ENCODE data around the gene BICDL1. TPM values are rescaled to one million over a fixed set of nuclear protein-coding genes. Genes with fewer than 3 reads are reported as not detected.

BICDL1 gene
- total RNA-seq, 1 experiment from 2014 or later = 22.2 TPM

DNA sequence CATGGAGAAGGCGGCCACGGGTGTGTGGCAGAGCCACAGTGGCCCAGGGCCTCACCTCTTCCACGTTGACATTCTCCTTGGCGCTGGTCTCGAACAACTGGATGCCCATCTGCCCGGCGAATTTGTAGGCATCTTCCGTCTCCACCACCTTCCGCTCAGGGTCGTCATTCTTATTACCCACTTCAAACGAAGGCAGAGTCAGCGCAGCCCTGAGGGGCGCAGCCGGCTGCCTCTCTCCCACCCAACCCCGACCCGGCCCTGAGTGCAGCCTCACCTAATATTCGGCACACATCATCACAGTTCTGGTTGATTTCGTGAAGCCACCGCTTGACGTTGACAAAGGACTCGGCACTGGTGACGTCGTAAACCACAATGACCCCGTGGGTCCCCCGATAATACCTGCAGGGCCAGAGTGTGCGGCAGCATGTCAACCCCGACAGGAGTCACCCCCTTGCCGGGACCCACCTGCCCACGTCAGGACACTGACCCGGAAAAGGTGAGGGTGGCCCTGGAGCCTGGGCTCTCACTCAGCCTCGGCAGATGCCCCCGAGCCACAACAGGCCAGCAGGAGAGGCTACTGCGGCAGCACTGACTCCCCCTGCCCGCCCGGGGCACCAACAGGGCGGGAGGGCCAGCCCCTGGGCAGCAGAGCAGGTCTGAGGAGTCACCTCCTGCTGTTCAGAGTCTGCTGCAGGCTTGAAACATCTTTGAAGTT is 109.9 kb downstream of the BICDL1 start:
- no peak for TF ChIP-seq POLR2AphosphoS5 (IDR thresholded peaks at IDR 0.05; ENCODE audit: low read depth, low read length)
- no peak for TF ChIP-seq TCF7L2 (IDR thresholded peaks at IDR 0.05; ENCODE audit: low read depth, low read length)
- TF ChIP-seq, protein P1, sequence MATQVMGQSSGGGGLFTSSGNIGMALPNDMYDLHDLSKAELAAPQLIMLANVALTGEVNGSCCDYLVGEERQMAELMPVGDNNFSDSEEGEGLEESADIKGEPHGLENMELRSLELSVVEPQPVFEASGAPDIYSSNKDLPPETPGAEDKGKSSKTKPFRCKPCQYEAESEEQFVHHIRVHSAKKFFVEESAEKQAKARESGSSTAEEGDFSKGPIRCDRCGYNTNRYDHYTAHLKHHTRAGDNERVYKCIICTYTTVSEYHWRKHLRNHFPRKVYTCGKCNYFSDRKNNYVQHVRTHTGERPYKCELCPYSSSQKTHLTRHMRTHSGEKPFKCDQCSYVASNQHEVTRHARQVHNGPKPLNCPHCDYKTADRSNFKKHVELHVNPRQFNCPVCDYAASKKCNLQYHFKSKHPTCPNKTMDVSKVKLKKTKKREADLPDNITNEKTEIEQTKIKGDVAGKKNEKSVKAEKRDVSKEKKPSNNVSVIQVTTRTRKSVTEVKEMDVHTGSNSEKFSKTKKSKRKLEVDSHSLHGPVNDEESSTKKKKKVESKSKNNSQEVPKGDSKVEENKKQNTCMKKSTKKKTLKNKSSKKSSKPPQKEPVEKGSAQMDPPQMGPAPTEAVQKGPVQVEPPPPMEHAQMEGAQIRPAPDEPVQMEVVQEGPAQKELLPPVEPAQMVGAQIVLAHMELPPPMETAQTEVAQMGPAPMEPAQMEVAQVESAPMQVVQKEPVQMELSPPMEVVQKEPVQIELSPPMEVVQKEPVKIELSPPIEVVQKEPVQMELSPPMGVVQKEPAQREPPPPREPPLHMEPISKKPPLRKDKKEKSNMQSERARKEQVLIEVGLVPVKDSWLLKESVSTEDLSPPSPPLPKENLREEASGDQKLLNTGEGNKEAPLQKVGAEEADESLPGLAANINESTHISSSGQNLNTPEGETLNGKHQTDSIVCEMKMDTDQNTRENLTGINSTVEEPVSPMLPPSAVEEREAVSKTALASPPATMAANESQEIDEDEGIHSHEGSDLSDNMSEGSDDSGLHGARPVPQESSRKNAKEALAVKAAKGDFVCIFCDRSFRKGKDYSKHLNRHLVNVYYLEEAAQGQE (IDR thresholded peaks at IDR 0.05; ENCODE audit: insufficient read depth in 1 of 2, low read depth in 2 of 2, low read length in 1 of 2) = no peak
- TF ChIP-seq, protein P2, sequence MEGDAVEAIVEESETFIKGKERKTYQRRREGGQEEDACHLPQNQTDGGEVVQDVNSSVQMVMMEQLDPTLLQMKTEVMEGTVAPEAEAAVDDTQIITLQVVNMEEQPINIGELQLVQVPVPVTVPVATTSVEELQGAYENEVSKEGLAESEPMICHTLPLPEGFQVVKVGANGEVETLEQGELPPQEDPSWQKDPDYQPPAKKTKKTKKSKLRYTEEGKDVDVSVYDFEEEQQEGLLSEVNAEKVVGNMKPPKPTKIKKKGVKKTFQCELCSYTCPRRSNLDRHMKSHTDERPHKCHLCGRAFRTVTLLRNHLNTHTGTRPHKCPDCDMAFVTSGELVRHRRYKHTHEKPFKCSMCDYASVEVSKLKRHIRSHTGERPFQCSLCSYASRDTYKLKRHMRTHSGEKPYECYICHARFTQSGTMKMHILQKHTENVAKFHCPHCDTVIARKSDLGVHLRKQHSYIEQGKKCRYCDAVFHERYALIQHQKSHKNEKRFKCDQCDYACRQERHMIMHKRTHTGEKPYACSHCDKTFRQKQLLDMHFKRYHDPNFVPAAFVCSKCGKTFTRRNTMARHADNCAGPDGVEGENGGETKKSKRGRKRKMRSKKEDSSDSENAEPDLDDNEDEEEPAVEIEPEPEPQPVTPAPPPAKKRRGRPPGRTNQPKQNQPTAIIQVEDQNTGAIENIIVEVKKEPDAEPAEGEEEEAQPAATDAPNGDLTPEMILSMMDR (IDR thresholded peaks at IDR 0.05) = no peak
- no peak for TF ChIP-seq SIN3A (IDR thresholded peaks at IDR 0.05; ENCODE audit: borderline replicate concordance, insufficient read depth, low read depth, low read length)
- ChIA-PET CTCF (no interaction called here), POLR2A (no interaction called here)
- BruUV-seq (replicated peaks) = no TSS peak
- ATAC-seq (no peak), DNase-seq (ENCODE audit: low read depth, low spot score) (no peak)
- H3K9me3 ChIP-seq (ENCODE audit: control insufficient read depth, insufficient read depth, low read depth, low read length) = no peaks in the 10 kb centered on the region
- in situ Hi-C loops (cut with HindIII; ENCODE audit: low pct_unique_long_range_greater_than_20kb, low sequenced_read_pairs) = no loop called here
- H3K4me3 ChIP-seq (ENCODE audit: low read depth in 2 of 2, low read length in 2 of 2) = no peak overlapping the region
- intact Hi-C loops (cut with micrococcal nuclease; ENCODE audit: unreplicated experiment) = no loop called here
- no peaks in the 10 kb centered on the region; the same call in 1 of the 2 replicates for H3K36me3 ChIP-seq (ENCODE audit: control insufficient read depth, insufficient read depth, low read length)
- H3K4me1 ChIP-seq (ENCODE audit: control insufficient read depth, insufficient read depth, low read length) = peaks cover 5% of the 10 kb centered on the region
- no peaks in the 10 kb centered on the region for H3K27me3 ChIP-seq (ENCODE audit: control insufficient read depth, insufficient read depth, low read length)
- H3K27ac ChIP-seq (ENCODE audit: low read length) = no peak overlapping the region

DNA sequence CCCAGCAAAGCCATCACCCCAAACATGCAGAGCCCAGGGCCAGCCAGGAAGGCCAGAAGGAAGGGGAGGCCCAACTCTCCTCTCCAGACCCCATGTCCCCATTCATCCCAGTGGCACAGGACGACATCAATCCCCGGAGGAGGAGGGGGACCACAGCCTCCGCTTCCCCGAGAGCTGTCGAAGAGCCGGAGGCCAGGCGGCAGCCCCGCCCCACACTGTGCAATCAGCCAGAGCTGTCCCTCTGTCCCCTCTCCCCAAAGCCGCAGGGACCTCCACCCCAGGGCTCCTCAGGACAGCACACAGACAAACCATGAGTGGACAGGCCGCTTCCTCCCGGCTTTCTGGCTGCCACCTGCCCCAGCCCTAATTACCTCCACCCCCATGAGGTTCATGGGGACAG is 110.7 kb downstream of the BICDL1 start:
- no peaks in the 10 kb centered on the region for H3K9me3 ChIP-seq (ENCODE audit: control insufficient read depth, insufficient read depth, low read depth, low read length)
- ATAC-seq (no peak), DNase-seq (ENCODE audit: low read depth, low spot score) (no peak)
- in situ Hi-C loops (cut with HindIII; ENCODE audit: low pct_unique_long_range_greater_than_20kb, low sequenced_read_pairs) = no loop called here
- CTCF ChIA-PET = interaction anchor here (0.6 kb wide), 1 partner anchor 92 kb away, joined by 10 read pairs; no protein-coding TSS in a partner anchor
- TF ChIP-seq POLR2AphosphoS5 (IDR thresholded peaks at IDR 0.05; ENCODE audit: low read depth, low read length) (no peak), TCF7L2 (IDR thresholded peaks at IDR 0.05; ENCODE audit: low read depth, low read length) (no peak), SIN3A (IDR thresholded peaks at IDR 0.05; ENCODE audit: borderline replicate concordance, insufficient read depth, low read depth, low read length) (no peak)
- TF ChIP-seq, protein P2 (IDR thresholded peaks at IDR 0.05) = no peak
- TF ChIP-seq, protein P1 (IDR thresholded peaks at IDR 0.05; ENCODE audit: insufficient read depth in 1 of 2, low read depth in 2 of 2, low read length in 1 of 2) = no peak
- H3K4me1 ChIP-seq (ENCODE audit: control insufficient read depth, insufficient read depth, low read length) = no peaks in the 10 kb centered on the region; the same call in 1 of the 2 replicates
- POLR2A ChIA-PET = no interaction called here
- H3K36me3 ChIP-seq (ENCODE audit: control insufficient read depth, insufficient read depth, low read length) = no peaks in the 10 kb centered on the region; the same call in 1 of the 2 replicates
- intact Hi-C loops (cut with micrococcal nuclease; ENCODE audit: unreplicated experiment) = no loop called here
- BruUV-seq (replicated peaks) = no TSS peak
- no peak overlapping the region for H3K27ac ChIP-seq (ENCODE audit: low read length)
- no peaks in the 10 kb centered on the region for H3K27me3 ChIP-seq (ENCODE audit: control insufficient read depth, insufficient read depth, low read length)
- no peak overlapping the region for H3K4me3 ChIP-seq (ENCODE audit: low read depth in 2 of 2, low read length in 2 of 2)

All from Panc1 (cell line).